ENCODE data around the gene C1orf74. TPM values are rescaled to one million over a fixed set of nuclear protein-coding genes. Genes with fewer than 3 reads are reported as not detected.

C1orf74 gene
- total RNA-seq, 1 donor from 2014 or later = 2.8 TPM

DNA sequence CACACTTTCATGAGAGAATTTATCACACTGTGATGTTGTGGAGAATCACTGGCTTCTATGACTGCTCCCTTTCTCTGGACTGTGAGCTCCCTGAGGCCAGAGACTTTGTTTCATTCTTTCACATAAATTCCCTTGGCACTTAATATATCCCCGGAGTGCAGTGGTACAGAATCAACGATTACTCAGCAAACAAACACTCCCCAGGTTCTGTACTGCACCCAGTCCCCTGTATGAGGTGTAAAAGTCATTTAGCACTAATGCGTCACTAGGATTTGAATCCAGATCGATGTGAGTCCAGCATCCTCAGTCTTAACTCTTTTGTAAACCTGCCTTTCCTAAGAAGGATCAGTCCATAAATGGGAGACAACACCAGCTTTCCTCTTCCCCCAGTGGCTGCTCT lies 36.6 kb upstream of the C1orf74 start:
- Mint-ChIP-seq H3K4me1 (ENCODE audit: unreplicated experiment) (peaks cover 9% of the 10 kb centered on the region), H3K36me3 (ENCODE audit: low read depth, unreplicated experiment) (no peaks in the 10 kb centered on the region), H3K27me3 (ENCODE audit: unreplicated experiment) (no peaks in the 10 kb centered on the region), H3K4me3 (ENCODE audit: unreplicated experiment) (no peak overlapping the region), H3K9me3 (ENCODE audit: unreplicated experiment) (no peaks in the 10 kb centered on the region), H3K27ac (ENCODE audit: unreplicated experiment) (no peak overlapping the region)
- no peak for TF ChIP-seq CTCF (IDR thresholded peaks at IDR 0.05; ENCODE audit: unreplicated experiment)
- no peak for DNase-seq (ENCODE audit: low spot score)

DNA sequence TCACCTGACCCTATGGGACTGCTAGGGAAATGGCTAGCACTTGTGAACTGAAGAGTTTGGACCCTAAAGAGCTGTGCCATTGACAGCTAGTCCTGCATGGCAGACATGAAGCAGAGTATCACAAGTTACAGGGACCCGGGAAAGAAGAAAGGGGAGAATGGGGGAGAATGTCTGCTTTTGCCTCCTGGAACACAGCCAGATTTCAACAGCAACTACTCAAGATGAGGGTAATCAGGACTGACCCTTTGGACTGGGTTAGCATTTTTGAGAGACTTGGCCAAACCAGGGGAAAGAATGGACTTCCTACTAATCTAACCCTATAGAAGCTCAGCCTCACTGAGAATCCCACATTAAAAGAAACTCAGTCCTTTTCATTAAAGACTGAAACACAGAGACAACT lies 34.7 kb upstream of the C1orf74 start:
- Mint-ChIP-seq H3K4me3 (ENCODE audit: unreplicated experiment) (no peak overlapping the region), H3K4me1 (ENCODE audit: unreplicated experiment) (peaks cover 21% of the 10 kb centered on the region), H3K27me3 (ENCODE audit: unreplicated experiment) (no peaks in the 10 kb centered on the region), H3K9me3 (ENCODE audit: unreplicated experiment) (no peaks in the 10 kb centered on the region), H3K36me3 (ENCODE audit: low read depth, unreplicated experiment) (no peaks in the 10 kb centered on the region), H3K27ac (ENCODE audit: unreplicated experiment) (no peak overlapping the region)
- no peak for TF ChIP-seq CTCF (IDR thresholded peaks at IDR 0.05; ENCODE audit: unreplicated experiment)
- DNase-seq (ENCODE audit: low spot score) = no peak

DNA sequence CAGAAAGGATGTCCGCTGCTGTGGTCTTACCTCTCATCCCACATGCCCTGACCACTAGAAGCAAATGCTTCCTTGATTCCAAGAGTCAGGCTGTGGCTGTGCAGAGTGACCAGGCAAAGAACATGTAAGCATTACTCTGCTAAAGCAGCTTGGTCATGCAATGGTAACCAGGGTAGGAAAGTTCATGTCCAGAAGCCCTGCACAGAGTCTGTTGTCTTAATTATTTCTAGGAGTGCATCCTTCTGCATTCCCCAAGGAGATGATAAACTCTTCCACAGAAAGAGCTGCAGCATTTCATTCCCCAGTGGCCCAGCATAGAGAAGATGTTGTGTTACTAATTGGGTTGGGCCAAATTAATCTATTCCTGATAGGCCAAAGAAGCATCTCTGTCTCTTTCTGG lies 33.3 kb upstream of the C1orf74 start:
- Mint-ChIP-seq H3K27me3 (ENCODE audit: unreplicated experiment) (no peaks in the 10 kb centered on the region), H3K4me1 (ENCODE audit: unreplicated experiment) (peaks cover 20% of the 10 kb centered on the region), H3K36me3 (ENCODE audit: low read depth, unreplicated experiment) (no peaks in the 10 kb centered on the region), H3K9me3 (ENCODE audit: unreplicated experiment) (no peaks in the 10 kb centered on the region), H3K27ac (ENCODE audit: unreplicated experiment) (no peak overlapping the region), H3K4me3 (ENCODE audit: unreplicated experiment) (no peak overlapping the region)
- no peak for TF ChIP-seq CTCF (IDR thresholded peaks at IDR 0.05; ENCODE audit: unreplicated experiment)
- DNase-seq (ENCODE audit: low spot score) = no peak

DNA sequence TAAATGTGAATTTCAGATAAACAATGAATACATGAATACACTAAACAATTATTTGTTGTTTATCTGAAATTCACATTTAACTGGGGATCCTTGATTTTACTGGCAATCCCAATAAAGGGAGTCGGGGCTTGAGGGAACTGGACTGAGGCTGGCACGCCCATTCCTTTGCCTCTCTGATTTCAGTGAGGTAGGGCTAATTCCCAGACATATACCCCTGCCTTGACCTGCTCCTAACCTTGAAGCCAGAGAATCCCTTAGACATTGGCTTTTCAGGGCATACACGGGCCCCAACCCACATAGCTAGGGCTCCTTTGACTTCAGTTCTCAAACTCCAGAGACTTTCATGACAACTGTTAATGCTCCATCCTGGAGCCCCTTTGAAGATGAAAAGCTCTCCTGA lies 32.6 kb upstream of the C1orf74 start:
- Mint-ChIP-seq H3K27ac (ENCODE audit: unreplicated experiment) (no peak overlapping the region), H3K9me3 (ENCODE audit: unreplicated experiment) (no peaks in the 10 kb centered on the region), H3K27me3 (ENCODE audit: unreplicated experiment) (no peaks in the 10 kb centered on the region), H3K4me3 (ENCODE audit: unreplicated experiment) (no peak overlapping the region), H3K36me3 (ENCODE audit: low read depth, unreplicated experiment) (no peaks in the 10 kb centered on the region), H3K4me1 (ENCODE audit: unreplicated experiment) (peaks cover 20% of the 10 kb centered on the region)
- TF ChIP-seq CTCF (IDR thresholded peaks at IDR 0.05; ENCODE audit: unreplicated experiment) = no peak
- no peak for DNase-seq (ENCODE audit: low spot score)

DNA sequence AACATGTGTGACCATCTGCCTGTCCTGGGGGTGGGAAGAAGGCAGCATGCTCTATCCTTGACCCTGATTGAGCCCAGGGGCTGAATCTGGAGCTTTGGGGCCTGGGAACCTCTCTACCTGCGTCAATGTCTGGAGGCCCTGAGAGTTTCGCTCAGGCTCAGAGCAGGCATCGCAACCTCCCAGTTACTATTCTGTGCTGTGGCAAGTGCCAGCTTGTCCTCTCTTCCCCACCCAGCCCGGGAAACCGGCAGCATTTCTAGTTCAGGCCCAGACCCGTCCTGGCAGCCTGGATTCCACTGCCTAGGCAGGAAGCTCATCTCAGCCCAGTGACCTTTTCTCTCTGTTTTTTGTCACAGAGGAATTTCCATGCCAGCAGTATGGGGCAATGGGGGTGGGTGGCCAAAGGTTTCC lies 31.6 kb upstream of the C1orf74 start:
- no peak for DNase-seq (ENCODE audit: low spot score)
- no peaks in the 10 kb centered on the region for H3K36me3 Mint-ChIP-seq (ENCODE audit: low read depth, unreplicated experiment)
- H3K4me1 Mint-ChIP-seq (ENCODE audit: unreplicated experiment) = peaks cover 20% of the 10 kb centered on the region
- H3K27ac Mint-ChIP-seq (ENCODE audit: unreplicated experiment) = no peak overlapping the region
- no peaks in the 10 kb centered on the region for H3K9me3 Mint-ChIP-seq (ENCODE audit: unreplicated experiment)
- no peak for TF ChIP-seq CTCF (IDR thresholded peaks at IDR 0.05; ENCODE audit: unreplicated experiment)
- H3K27me3 Mint-ChIP-seq (ENCODE audit: unreplicated experiment) = peaks cover 2% of the 10 kb centered on the region
- H3K4me3 Mint-ChIP-seq (ENCODE audit: unreplicated experiment) = no peak overlapping the region
